H1 (cell line): ENCODE results near the gene ARHGEF38. TPM values are rescaled to one million over a fixed set of nuclear protein-coding genes. Genes with fewer than 3 reads are reported as not detected.

Experiments
- CTCF ChIA-PET: fragments of 300-600 bp; sonication (Branson Sonifier 250); formaldehyde crosslinking; loops from one replicate; lab custom pipeline; 2021; ENCODE audit not compliant: partially characterized antibody; lab: Charles Lee
- POLR2A ChIA-PET: fragments of 300-600 bp; sonication (Branson Sonifier 250); formaldehyde crosslinking; loops from one replicate; lab custom pipeline; 2021; ENCODE audit warnings: inconsistent platforms; ENCODE audit not compliant: partially characterized antibody; lab: Charles Lee
- DNase-seq, 2 experiments: peaks; one replicate each; pipeline versions ENCODE4 v3.0.0 to v3.0.0-alpha.2; 2010 to 2022; ENCODE audit warnings: low spot score in 2 of 2, low read depth in 1 of 2, mixed read lengths in 1 of 2
- FAIRE-seq: peaks from 2 replicates; lab custom pipeline; 2011; peaks lifted over from hg19 to GRCh38; lab: Jason Lieb, UNC
- H2AFZ ChIP-seq: 2 replicates; pipeline ENCODE4 v1.8.1; 2012; ENCODE audit warnings: low read length, inconsistent platforms
- H2AK5ac ChIP-seq: 2 replicates; pipeline ENCODE4 v1.6.1; 2013; ENCODE audit warnings: low read depth, low read length
- H2BK120ac ChIP-seq: replicated peaks from 2 replicates; pipeline ENCODE3; 2013; ENCODE audit warnings: low read depth, low read length, inconsistent platforms
- H2BK12ac ChIP-seq: 2 replicates; pipeline ENCODE4 v1.6.1; 2013; ENCODE audit warnings: low read depth, low read length
- H2BK15ac ChIP-seq: 2 replicates; pipeline ENCODE4 v1.6.1; 2013; ENCODE audit warnings: low read length
- H2BK20ac ChIP-seq: 2 replicates; pipeline ENCODE4 v1.6.1; 2013; ENCODE audit warnings: low read length
- H2BK5ac ChIP-seq: 2 replicates; pipeline ENCODE4 v1.6.1; 2013; ENCODE audit warnings: low read depth, low read length
- H3K14ac ChIP-seq: 2 replicates; pipeline ENCODE4 v1.6.1; 2013; ENCODE audit warnings: inconsistent platforms; ENCODE audit not compliant: insufficient read length
- H3K18ac ChIP-seq: 2 replicates; pipeline ENCODE4 v1.6.1; 2013; ENCODE audit warnings: low read length; ENCODE audit errors: extremely low read depth
- H3K23ac ChIP-seq: 2 replicates; pipeline ENCODE4 v1.6.1; 2013; ENCODE audit warnings: inconsistent platforms; ENCODE audit not compliant: insufficient read length
- H3K23me2 ChIP-seq: 2 replicates; pipeline ENCODE4 v1.6.1; 2013; ENCODE audit warnings: low read depth, low read length
- H3K27ac ChIP-seq: 2 replicates; pipeline ENCODE4 v1.6.1; 2011; ENCODE audit warnings: low read depth, low read length, inconsistent platforms
- H3K27me3 ChIP-seq, 4 experiments: replicated peaks in 1 of 4; 1 replicate in 1 of 4; 2 replicates in 3 of 4; pipeline versions ENCODE4 v1.6.1 to v1.8.1; 2011 to 2013; ENCODE audit warnings: low read length in 3 of 4, mild to moderate bottlenecking in 3 of 4, inconsistent platforms in 2 of 4, mixed read lengths in 2 of 4, moderate library complexity in 1 of 4; ENCODE audit not compliant: control insufficient read depth in 3 of 4, insufficient read depth in 3 of 4; ENCODE audit errors: extremely low read depth in 1 of 4
- H3K36me3 ChIP-seq, 4 experiments: 2 replicates each; pipeline versions ENCODE4 v1.6.1 to v1.8.1; 2011 to 2013; ENCODE audit warnings: mild to moderate bottlenecking in 4 of 4, low read length in 3 of 4, moderate library complexity in 2 of 4, control low read depth in 1 of 4, inconsistent platforms in 1 of 4; ENCODE audit not compliant: insufficient read depth in 4 of 4, control insufficient read depth in 2 of 4
- H3K4ac ChIP-seq: replicated peaks from 2 replicates; pipeline ENCODE3; 2013; ENCODE audit warnings: low read length, low read depth, mixed read lengths, inconsistent platforms; ENCODE audit not compliant: insufficient read length
- H3K4me1 ChIP-seq, 4 experiments: replicated peaks in 1 of 4; 1 replicate in 1 of 4; 2 replicates in 3 of 4; pipeline versions ENCODE4 v1.6.1 to v1.8.1; 2011 to 2013; ENCODE audit warnings: low read length in 3 of 4, inconsistent platforms in 2 of 4, mixed read lengths in 1 of 4; ENCODE audit not compliant: insufficient read depth in 4 of 4, control insufficient read depth in 3 of 4
- H3K4me2 ChIP-seq, 2 experiments: 2 replicates each; pipeline versions ENCODE4 v1.6.1 to v1.8.1; 2011 to 2013; ENCODE audit warnings: low read depth in 2 of 2, low read length in 2 of 2, control low read depth in 1 of 2, inconsistent platforms in 1 of 2, mild to moderate bottlenecking in 1 of 2; ENCODE audit not compliant: insufficient read depth in 1 of 2
- H3K4me3 ChIP-seq, 4 experiments: fragments of 200-600, 300-600 bp in 1 of 4; sonication (generic), shearing (Covaris generic), sonication (Bioruptor Twin) in 1 of 4; 2 replicates each; pipeline versions ENCODE4 v1.5.1 to v1.8.1; 2011 to 2016; ENCODE audit warnings: low read length in 4 of 4, low read depth in 3 of 4, control low read depth in 2 of 4, inconsistent platforms in 2 of 4, mild to moderate bottlenecking in 2 of 4, mixed read lengths in 1 of 4, moderate library complexity in 1 of 4; ENCODE audit not compliant: insufficient read depth in 2 of 4; ENCODE audit errors: extremely low read depth in 1 of 4
- H3K56ac ChIP-seq: replicated peaks from 2 replicates; pipeline ENCODE3; 2013; ENCODE audit warnings: low read depth, mild to moderate bottlenecking, mixed read lengths, low read length, inconsistent platforms; ENCODE audit not compliant: insufficient read length
- H3K79me1 ChIP-seq: 2 replicates; pipeline ENCODE4 v1.6.1; 2013; ENCODE audit warnings: low read depth, low read length, control low read depth
- H3K79me2 ChIP-seq, 2 experiments: 2 replicates each; pipeline versions ENCODE4 v1.6.1 to v1.8.1; 2012 to 2013; ENCODE audit warnings: low read length in 2 of 2, mild to moderate bottlenecking in 2 of 2, inconsistent platforms in 1 of 2; ENCODE audit not compliant: insufficient read depth in 2 of 2, control insufficient read depth in 1 of 2
- H3K9ac ChIP-seq, 4 experiments: replicated peaks in 1 of 4; 1 replicate in 1 of 4; 2 replicates in 3 of 4; pipeline versions ENCODE4 v1.6.1 to v1.8.1; 2011 to 2013; ENCODE audit warnings: low read depth in 3 of 4, low read length in 3 of 4, control low read depth in 2 of 4, mild to moderate bottlenecking in 2 of 4, moderate library complexity in 2 of 4, inconsistent platforms in 1 of 4; ENCODE audit errors: extremely low read depth in 1 of 4
- H3K9me3 ChIP-seq, 2 experiments: 2 replicates each; pipeline versions ENCODE4 v1.6.1 to v1.8.1; 2012 to 2013; ENCODE audit warnings: mild to moderate bottlenecking in 2 of 2, moderate library complexity in 2 of 2, control low read depth in 1 of 2, inconsistent platforms in 1 of 2, low read depth in 1 of 2, low read length in 1 of 2, mixed read lengths in 1 of 2; ENCODE audit not compliant: insufficient read depth in 2 of 2
- H4K20me1 ChIP-seq, 2 experiments: replicated peaks in 1 of 2; 2 replicates each; pipeline versions ENCODE3 to v1.8.1; 2011 to 2013; ENCODE audit warnings: inconsistent platforms in 2 of 2, low read length in 2 of 2, mild to moderate bottlenecking in 1 of 2; ENCODE audit not compliant: insufficient read depth in 2 of 2, control insufficient read depth in 1 of 2
- H4K5ac ChIP-seq: 2 replicates; pipeline ENCODE4 v1.6.1; 2013; ENCODE audit warnings: low read length, low read depth, mixed read lengths, inconsistent platforms; ENCODE audit not compliant: insufficient read length
- H4K8ac ChIP-seq: 2 replicates; pipeline ENCODE4 v1.8.0; 2013; ENCODE audit warnings: mild to moderate bottlenecking, moderate library complexity, low read length, inconsistent platforms; ENCODE audit not compliant: insufficient read depth; ENCODE audit errors: extremely low read depth
- H4K91ac ChIP-seq: replicated peaks from 2 replicates; pipeline ENCODE3; 2013; ENCODE audit warnings: low read length, mixed read lengths, inconsistent platforms; ENCODE audit not compliant: insufficient read length
- BRCA1 ChIP-seq: IDR thresholded peaks from 2 replicates; pipeline ENCODE4 v1.6.1; 2012; ENCODE audit warnings: low read depth, low read length, improper control_type of control experiment
- CBX5 ChIP-seq: fragments of 300-800, 300-1000 bp; sonication (generic); IDR thresholded peaks from 2 replicates; pipeline ENCODE4 v1.7.1; 2016; ENCODE audit warnings: antibody characterized with exemption, low read length, low read depth
- CEBPB ChIP-seq: IDR thresholded peaks from 2 replicates; pipeline ENCODE4 v1.6.1; 2012; ENCODE audit warnings: low read depth, low read length
- CTBP2 ChIP-seq: IDR thresholded peaks from 2 replicates; pipeline ENCODE4 v1.7.0; 2011; ENCODE audit warnings: borderline replicate concordance, mild to moderate bottlenecking, moderate library complexity, mixed read lengths, low read length; ENCODE audit not compliant: insufficient read depth, insufficient read length
- FOSL1 ChIP-seq: IDR thresholded peaks from 2 replicates; pipeline ENCODE4 v1.6.1; 2011; ENCODE audit warnings: mild to moderate bottlenecking, low read depth, low read length, moderate library complexity; ENCODE audit not compliant: insufficient read depth
- HDAC6 ChIP-seq: IDR thresholded peaks from one replicate; pipeline ENCODE4 v1.7.1; 2012; ENCODE audit warnings: low read depth, mild to moderate bottlenecking, inconsistent platforms, low read length, moderate library complexity
- KDM1A ChIP-seq: fragments of 200-600, 300-600 bp; sonication (generic); IDR thresholded peaks from 2 replicates; pipeline ENCODE4 v1.7.1; 2016; ENCODE audit warnings: mild to moderate bottlenecking, low read length, borderline replicate concordance
- MAFK ChIP-seq: IDR thresholded peaks from 2 replicates; pipeline ENCODE4 v1.6.1; 2012; ENCODE audit warnings: low read depth, mild to moderate bottlenecking, improper control_type of control experiment, low read length
- PHF8 ChIP-seq: fragments of 200-600 bp; sonication (generic); conservative IDR thresholded peaks from 2 replicates; pipeline ENCODE4 v1.7.1; 2012; ENCODE audit warnings: low read depth, mild to moderate bottlenecking, inconsistent platforms, low read length, moderate library complexity
- POLR2AphosphoS5 ChIP-seq: IDR thresholded peaks from 2 replicates; pipeline ENCODE4 v1.6.1; 2011; ENCODE audit warnings: low read depth, low read length
- POU5F1 ChIP-seq: IDR thresholded peaks from 2 replicates; pipeline ENCODE4 v1.6.1; 2011; ENCODE audit warnings: low read depth, mild to moderate bottlenecking, low read length, moderate library complexity
- RFX5 ChIP-seq: IDR thresholded peaks from 2 replicates; pipeline ENCODE4 v1.6.1; 2011; ENCODE audit warnings: low read depth, low read length, improper control_type of control experiment, borderline replicate concordance
- RNF2 ChIP-seq: fragments of 200-900, 300-1000 bp; sonication (generic); IDR thresholded peaks from 2 replicates; pipeline ENCODE4 v1.7.1; 2016; ENCODE audit warnings: borderline replicate concordance, low read depth, mild to moderate bottlenecking, antibody characterized with exemption, low read length; ENCODE audit not compliant: poor library complexity, severe bottlenecking; ENCODE audit errors: missing control alignments
- SP4 ChIP-seq: IDR thresholded peaks from 2 replicates; pipeline ENCODE4 v1.6.1; 2012; ENCODE audit warnings: low read length, inconsistent platforms
- TCF12 ChIP-seq: IDR thresholded peaks from 2 replicates; pipeline ENCODE4 v1.6.1; 2011; ENCODE audit warnings: low read depth, mild to moderate bottlenecking, low read length
- WGBS, 2 experiments: shearing (Covaris generic) in 1 of 2; methylation state at CpG; one replicate each; pipeline versions ENCODE4 v1.1.6 to v1.1.7; 2013 to 2015; ENCODE audit warnings: low lambda C conversion rate in 2 of 2, mixed read lengths in 2 of 2, inconsistent platforms in 1 of 2, low coverage in 1 of 2, missing lambda C conversion rate in 1 of 2; ENCODE audit not compliant: insufficient replicate concordance in 2 of 2, insufficient coverage in 1 of 2, insufficient read length in 1 of 2; ENCODE audit errors: extremely low coverage in 1 of 2, missing lambda C conversion rate in 1 of 2; 5-methylcytosine and 5-hydroxymethylcytosine counted together
- polyA plus RNA-seq, 7 experiments: library from polyadenylated mRNA; depleted of rRNA in 3 of 7; stranded (reverse) in 5 of 7; unstranded in 2 of 7; fragments of >200 nt in 5 of 7; fragments of 200-250 nt in 2 of 7; gene quantifications; 1 replicate in 5 of 7; 2 replicates in 1 of 7; 4 replicates in 1 of 7; pipeline versions ENCODE4 v1.2.1 to v1.2.3, GENCODE V29; 2011 to 2013; ENCODE audit warnings: missing spikeins in 2 of 7, mixed read lengths in 2 of 7
- total RNA-seq: library from RNA; stranded (reverse); fragmentation: NEBNext Ultra II Directional; extraction: Animal tissue kit (Norgen Biotek cat#: 25700); gene quantifications from 2 replicates; pipeline ENCODE4 v1.2.1, GENCODE V29; 2021

ARHGEF38 gene
- total and polyA plus RNA-seq, 2 of the 8 experiments (the other 6 are each of a cell fraction or from before 2014, with no cell fraction given) = not detected

DNA sequence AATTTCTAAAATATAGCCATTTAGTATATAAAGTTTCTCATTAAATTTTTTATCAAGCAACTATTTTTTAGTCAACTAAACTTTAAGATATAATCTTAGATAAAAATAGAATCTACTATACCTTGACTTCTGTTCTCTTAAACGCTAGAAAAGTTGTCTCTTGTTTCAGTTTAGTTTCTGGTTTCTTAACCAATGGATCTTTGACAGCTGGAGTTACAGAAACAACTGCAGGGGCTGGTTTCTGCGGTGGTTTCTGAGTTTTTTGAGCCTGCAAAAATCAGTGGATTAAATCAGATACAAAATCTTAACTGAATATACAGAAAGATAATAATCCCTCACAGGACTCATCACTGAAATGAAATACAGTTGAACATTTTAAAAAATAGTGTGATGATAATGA is 134.2 kb downstream of the ARHGEF38 start:
- Histone ChIP-seq H3K27ac (no peak overlapping the region), H2AFZ (no peak overlapping the region), H3K4me1 (no peaks in the 10 kb centered on the region), H2AK5ac (no peak overlapping the region), H3K23me2 (no peaks in the 10 kb centered on the region), H3K79me2 (no peaks in the 10 kb centered on the region), H4K91ac (no peak overlapping the region), H3K4ac (no peak overlapping the region), H4K5ac (no peak overlapping the region), H2BK5ac (no peak overlapping the region), H4K8ac (no peak overlapping the region), H2BK12ac (no peak overlapping the region), H2BK15ac (no peak overlapping the region), H3K27me3 (no peaks in the 10 kb centered on the region), H3K36me3 (peaks cover 0 to 5% (median 4%) of the 10 kb centered on the region in 4 experiments; a peak in 3 of 8 replicates), H3K23ac (no peak overlapping the region), H3K4me3 (no peak overlapping the region), H4K20me1 (peaks cover 0 to 2% of the 10 kb centered on the region in 2 experiments), H3K79me1 (no peaks in the 10 kb centered on the region), H3K9me3 (no peaks in the 10 kb centered on the region), H2BK20ac (no peak overlapping the region), H3K4me2 (no peak overlapping the region), H3K14ac (no peak overlapping the region), H3K18ac (no peak overlapping the region), H3K9ac (no peak overlapping the region), H2BK120ac (no peak overlapping the region), H3K56ac (no peak overlapping the region)
- CTCF ChIA-PET = no interaction called here
- TF ChIP-seq MAFK (no peak), RNF2 (no peak), HDAC6 (no peak), SP4 (no peak), BRCA1 (no peak), KDM1A (no peak), POLR2AphosphoS5 (no peak), TCF12 (no peak), RFX5 (no peak), CBX5 (no peak), CTBP2 (no peak), POU5F1 (no peak), CEBPB (no peak), FOSL1 (no peak), PHF8 (no peak)
- POLR2A ChIA-PET = interaction anchor here (1.4 kb wide), 1 partner anchor 11 kb away, joined by 3 read pairs; no protein-coding TSS in a partner anchor
- no peak for FAIRE-seq
- DNase-seq = no peak
- 92% methylated on average over 2 of the region's 2 CpGs; no CpG with 5 or more reads in 1 of the 2 experiments for WGBS, 2 experiments
